ENCODE results near the gene OVOL2.
"Not testable (repeated sequence)": the region's sequence is repeated elsewhere in the genome, so short reads cannot be mapped to it uniquely, and the experiment has no call there.

DNA sequence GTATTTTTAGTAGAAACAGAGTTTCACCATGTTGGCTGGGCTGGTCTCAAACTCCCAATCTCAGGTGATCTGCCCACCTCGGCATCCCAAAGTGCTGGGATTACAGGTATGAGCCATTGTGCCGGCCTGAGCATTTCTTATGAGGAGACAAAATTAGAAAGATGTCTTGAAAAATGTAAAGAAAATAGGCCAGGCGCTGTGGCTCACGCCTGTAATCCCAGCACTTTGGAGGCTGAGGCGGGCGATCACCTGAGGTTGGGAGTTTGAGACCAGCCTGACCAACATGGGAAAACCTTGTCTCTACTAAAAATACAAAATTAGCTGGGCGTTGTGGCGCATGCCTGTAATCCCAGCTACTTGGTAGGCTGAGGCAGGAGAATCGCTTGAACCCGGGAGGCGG is 42.9 kb upstream of the OVOL2 start:
- not testable (repeated sequence) for TF ChIP-seq POLR2A, EP300 (IDR thresholded peaks at IDR 0.05)
- TF ChIP-seq, protein P1, sequence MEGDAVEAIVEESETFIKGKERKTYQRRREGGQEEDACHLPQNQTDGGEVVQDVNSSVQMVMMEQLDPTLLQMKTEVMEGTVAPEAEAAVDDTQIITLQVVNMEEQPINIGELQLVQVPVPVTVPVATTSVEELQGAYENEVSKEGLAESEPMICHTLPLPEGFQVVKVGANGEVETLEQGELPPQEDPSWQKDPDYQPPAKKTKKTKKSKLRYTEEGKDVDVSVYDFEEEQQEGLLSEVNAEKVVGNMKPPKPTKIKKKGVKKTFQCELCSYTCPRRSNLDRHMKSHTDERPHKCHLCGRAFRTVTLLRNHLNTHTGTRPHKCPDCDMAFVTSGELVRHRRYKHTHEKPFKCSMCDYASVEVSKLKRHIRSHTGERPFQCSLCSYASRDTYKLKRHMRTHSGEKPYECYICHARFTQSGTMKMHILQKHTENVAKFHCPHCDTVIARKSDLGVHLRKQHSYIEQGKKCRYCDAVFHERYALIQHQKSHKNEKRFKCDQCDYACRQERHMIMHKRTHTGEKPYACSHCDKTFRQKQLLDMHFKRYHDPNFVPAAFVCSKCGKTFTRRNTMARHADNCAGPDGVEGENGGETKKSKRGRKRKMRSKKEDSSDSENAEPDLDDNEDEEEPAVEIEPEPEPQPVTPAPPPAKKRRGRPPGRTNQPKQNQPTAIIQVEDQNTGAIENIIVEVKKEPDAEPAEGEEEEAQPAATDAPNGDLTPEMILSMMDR (IDR thresholded peaks at IDR 0.05): not testable (repeated sequence)

Data from ovary (tissue), 3 donors.